Gastrocnemius medialis (tissue), 4 donors: ENCODE results near the gene ZNRF3. TPM values are rescaled to one million over a fixed set of nuclear protein-coding genes. Genes with fewer than 3 reads are reported as not detected.

ENCODE experiments used
- ATAC-seq, 2 donors: fragments of 150-250 bp; one replicate each; pipeline ENCODE4 v1.9.1; 2016
- DNase-seq, 2 donors: peaks; one replicate each; pipeline ENCODE4 v3.0.0-alpha.2; 2019
- H3K27ac ChIP-seq, 4 donors: fragments of 200-600 bp; sonication (generic); 1 replicate in 1 of 4; 2 replicates in 3 of 4; pipeline ENCODE4 v1.5.1; 2016 to 2018; ENCODE audit warnings: mild to moderate bottlenecking in 2 of 4, moderate library complexity in 1 of 4
- H3K27me3 ChIP-seq, 3 donors: fragments of 200-600 bp; sonication (generic) in 2 of 3; 1 replicate in 1 of 3; 2 replicates in 2 of 3; pipeline versions ENCODE4 v1.5.1 to v1.6.0; 2016 to 2019; ENCODE audit warnings: mild to moderate bottlenecking in 1 of 3, moderate library complexity in 1 of 3
- H3K36me3 ChIP-seq, 2 donors: fragments of 200-600 bp; sonication (generic) in 1 of 2; one replicate each; pipeline ENCODE4 v1.5.1; 2017 to 2018
- H3K4me1 ChIP-seq, 2 donors: fragments of 200-600 bp; sonication (generic) in 1 of 2; one replicate each; pipeline ENCODE4 v1.5.1; 2016 to 2017; ENCODE audit warnings: mild to moderate bottlenecking in 2 of 2
- H3K4me3 ChIP-seq, 4 donors: fragments of 200-600 bp; sonication (generic) in 3 of 4; 1 replicate in 1 of 4; 2 replicates in 3 of 4; pipeline ENCODE4 v1.5.1; 2016 to 2019; ENCODE audit warnings: mild to moderate bottlenecking in 2 of 4
- H3K9me3 ChIP-seq, 3 donors: fragments of 200-600 bp; sonication (generic) in 2 of 3; 1 replicate in 1 of 3; 2 replicates in 2 of 3; pipeline ENCODE4 v1.5.1; 2016 to 2019
- CTCF ChIP-seq, 5 experiments: fragments of 450-650 bp in 3 of 5; fragments of 200-600 bp in 2 of 5; sonication (generic) in 2 of 5; IDR thresholded peaks in 4 of 5; conservative IDR thresholded peaks in 1 of 5; 1 replicate in 4 of 5; 2 replicates in 1 of 5; pipeline ENCODE4 v1.5.1; 2016 to 2019; ENCODE audit warnings: antibody characterized with exemption in 5 of 5, mild to moderate bottlenecking in 3 of 5, moderate library complexity in 3 of 5
- POLR2A ChIP-seq, 2 donors: fragments of 450-650 bp; IDR thresholded peaks; one replicate each; pipeline ENCODE4 v1.6.1; 2017; ENCODE audit warnings: antibody characterized with exemption in 2 of 2, mild to moderate bottlenecking in 2 of 2, moderate library complexity in 2 of 2
- in situ Hi-C, 4 donors: fragments of 200-750 bp; cut with MboI; loops; one replicate each; pipeline versions ENCODE4 v1.15.0 to v1.8.0; 2017; ENCODE audit warnings: low sequenced_read_pairs in 4 of 4
- intact Hi-C: fragments of 100-400 bp; cut with DNase I; formaldehyde crosslinking; loops from one replicate; pipeline ENCODE4 v1.15.1; 2023; ENCODE audit warnings: low total_unique reads
- total RNA-seq, 4 donors: library from RNA; depleted of rRNA; stranded (reverse); fragments of >200 nt; gene quantifications; one replicate each; pipeline versions ENCODE4 v1.1.0 to v1.2.3, GENCODE V29; 2016

The ZNRF3 gene
- total RNA-seq, 4 donors from 2014 or later, result 7.8 to 19.1 (median 11.1) TPM

- TF ChIP-seq POLR2A (IDR thresholded peaks at IDR 0.05) (no peak), CTCF (IDR thresholded peaks at IDR 0.05 in 4 of 5, conservative IDR thresholded peaks at IDR 0.05 in 1 of 5) (peak; percentile 93 to 98 (median 95))
- Histone ChIP-seq H3K36me3 (peaks cover 0 to 5% of the 10 kb centered on the region in 2 donors), H3K4me3 (no peak overlapping the region), H3K27ac (no peak overlapping the region), H3K27me3 (no peaks in the 10 kb centered on the region), H3K9me3 (no peaks in the 10 kb centered on the region), H3K4me1 (peaks cover 0 to 10% of the 10 kb centered on the region in 2 donors)
- intact Hi-C loops, result loop anchor here (1.0 kb wide), 1 partner anchor 185 kb away; no protein-coding TSS in a partner anchor
- in situ Hi-C loops, result loop anchor here (5.0 to 25.0 kb wide), 2 partner anchors 183 to 428 kb away; no protein-coding TSS in a partner anchor
- ATAC-seq, result peak; percentile 53 to 82
- peak; percentile 41 to 44 for DNase-seq
Observed at GRCh38 chr22:29040385-29041275, 157.3 kb downstream of the ZNRF3 start.

GRCh38 chr22:29041408-29041807 lies 158.0 kb downstream of the ZNRF3 start:
- Histone ChIP-seq H3K36me3 (peaks cover 0 to 12% of the 10 kb centered on the region in 2 donors), H3K27me3 (no peaks in the 10 kb centered on the region), H3K4me3 (no peak overlapping the region), H3K9me3 (no peaks in the 10 kb centered on the region), H3K27ac (no peak overlapping the region), H3K4me1 (peaks cover 0 to 10% of the 10 kb centered on the region in 2 donors)
- TF ChIP-seq CTCF (IDR thresholded peaks at IDR 0.05 in 4 of 5, conservative IDR thresholded peaks at IDR 0.05 in 1 of 5), result no peak
- TF ChIP-seq POLR2A (IDR thresholded peaks at IDR 0.05), result no peak
- in situ Hi-C loops, result loop anchor here (5.0 to 25.0 kb wide), 2 partner anchors 184 to 429 kb away; no protein-coding TSS in a partner anchor
- intact Hi-C loops, result no loop called here
- ATAC-seq (no peak), DNase-seq (no peak)

DNA sequence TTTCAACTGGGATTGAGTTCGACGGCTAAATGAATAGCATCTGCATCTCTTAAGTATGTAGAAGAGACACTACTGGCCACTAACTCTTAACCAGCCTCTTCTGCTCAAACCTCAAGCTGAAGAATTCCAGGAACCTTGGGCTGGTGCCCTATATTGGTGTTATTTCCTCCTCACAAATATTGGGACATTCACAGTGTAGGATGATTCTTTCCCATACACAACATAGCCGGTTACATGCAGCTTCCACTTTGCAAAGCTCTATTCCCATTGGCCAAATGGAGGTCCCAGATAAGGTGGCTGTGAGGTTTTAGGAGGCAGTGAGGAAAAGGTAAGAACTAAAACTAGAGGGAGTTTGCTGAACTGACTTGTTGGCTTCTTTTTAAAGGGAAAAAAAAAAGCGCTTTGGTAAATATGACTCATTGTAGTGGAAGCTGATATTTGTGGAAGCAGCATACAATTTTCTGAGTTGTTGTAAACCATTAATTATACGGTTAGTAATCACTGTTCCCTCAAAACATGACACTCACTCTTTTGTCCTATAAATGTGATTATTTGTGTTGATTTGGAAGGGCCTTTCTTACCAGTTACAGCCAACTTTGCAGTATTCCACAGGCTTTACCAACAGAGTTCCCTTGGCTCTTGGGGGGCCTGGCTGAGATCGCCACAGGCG lies 160.7 kb downstream of the ZNRF3 start:
- Histone ChIP-seq H3K36me3 (peaks cover 0 to 38% of the 10 kb centered on the region in 2 donors), H3K4me1 (peaks cover 0 to 10% of the 10 kb centered on the region in 2 donors), H3K4me3 (no peak overlapping the region), H3K27ac (peak overlapping the region; percentile 55 to 65 (median 64)), H3K27me3 (no peaks in the 10 kb centered on the region), H3K9me3 (no peaks in the 10 kb centered on the region)
- intact Hi-C loops, result no loop called here
- DNase-seq, result no peak
- in situ Hi-C loops, result loop anchor here (5.0 to 25.0 kb wide), 2 partner anchors 187 to 432 kb away; no protein-coding TSS in a partner anchor
- TF ChIP-seq CTCF (IDR thresholded peaks at IDR 0.05 in 4 of 5, conservative IDR thresholded peaks at IDR 0.05 in 1 of 5) (no peak), POLR2A (IDR thresholded peaks at IDR 0.05) (no peak)
- ATAC-seq, result no peak

DNA sequence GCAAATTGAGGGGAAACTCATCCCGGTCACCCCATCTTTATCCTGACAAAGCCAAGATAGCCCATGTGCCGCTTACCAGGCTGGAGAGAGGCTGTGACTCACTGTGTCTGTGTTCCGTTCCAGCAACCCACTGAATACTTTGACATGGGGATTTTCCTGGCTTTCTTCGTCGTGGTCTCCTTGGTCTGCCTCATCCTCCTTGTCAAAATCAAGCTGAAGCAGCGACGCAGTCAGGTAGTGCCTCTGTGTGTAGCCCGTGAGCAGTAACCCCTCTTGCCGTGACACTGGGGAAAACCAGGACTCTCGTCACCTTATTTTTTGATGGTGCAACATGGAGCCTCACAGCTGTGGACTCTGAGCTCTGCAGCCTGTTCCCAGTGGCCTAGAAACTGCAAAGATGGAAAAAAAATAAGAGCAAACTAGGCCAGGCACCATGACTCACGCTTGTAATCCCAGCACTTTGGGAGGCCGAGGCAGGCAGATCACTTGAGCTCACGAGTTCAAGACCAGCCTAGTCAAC lies 161.3 kb downstream of the ZNRF3 start:
- Histone ChIP-seq H3K4me3 (no peak overlapping the region), H3K27me3 (no peaks in the 10 kb centered on the region), H3K36me3 (peaks cover 0 to 45% of the 10 kb centered on the region in 2 donors), H3K4me1 (peaks cover 0 to 10% of the 10 kb centered on the region in 2 donors), H3K27ac (peak overlapping the region; percentile 55 to 65 (median 64)), H3K9me3 (no peaks in the 10 kb centered on the region)
- DNase-seq, result peak in 1 of 2 donors; percentile 53
- in situ Hi-C loops (loop anchor here (5.0 to 25.0 kb wide), 2 partner anchors 187 to 432 kb away; no protein-coding TSS in a partner anchor), intact Hi-C loops (no loop called here)
- peak; percentile 40 to 68 for ATAC-seq
- TF ChIP-seq POLR2A (IDR thresholded peaks at IDR 0.05) (no peak), CTCF (IDR thresholded peaks at IDR 0.05 in 4 of 5, conservative IDR thresholded peaks at IDR 0.05 in 1 of 5) (no peak)
